Fibroblast of skin of back (primary cell): ENCODE results near the gene ADARB2.

Source experiments
- DNase-seq: peaks from one replicate; pipeline ENCODE4 v3.0.0-alpha.2; 2013

The ADARB2 gene

DNA sequence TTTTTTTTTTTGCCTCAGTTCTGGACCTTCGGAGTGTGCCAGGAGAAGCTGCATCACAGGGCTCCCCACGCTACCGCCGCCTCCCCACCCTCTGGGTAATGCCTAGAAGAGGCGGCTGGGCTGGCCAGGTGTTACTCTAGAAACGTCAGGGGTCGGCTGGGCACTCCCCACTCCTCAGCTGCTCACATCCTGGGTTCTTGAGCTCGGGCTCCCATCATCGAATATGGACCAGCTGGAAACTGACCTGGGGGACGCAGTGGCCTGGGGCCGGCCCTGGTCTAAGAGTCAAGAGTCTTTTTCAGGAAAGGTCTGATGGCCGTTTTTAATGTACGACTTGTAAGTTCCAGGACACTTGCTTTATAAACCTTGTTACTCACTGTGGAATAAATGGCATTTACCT lies 354.6 kb downstream of the ADARB2 start:
- DNase-seq, result no peak

DNA sequence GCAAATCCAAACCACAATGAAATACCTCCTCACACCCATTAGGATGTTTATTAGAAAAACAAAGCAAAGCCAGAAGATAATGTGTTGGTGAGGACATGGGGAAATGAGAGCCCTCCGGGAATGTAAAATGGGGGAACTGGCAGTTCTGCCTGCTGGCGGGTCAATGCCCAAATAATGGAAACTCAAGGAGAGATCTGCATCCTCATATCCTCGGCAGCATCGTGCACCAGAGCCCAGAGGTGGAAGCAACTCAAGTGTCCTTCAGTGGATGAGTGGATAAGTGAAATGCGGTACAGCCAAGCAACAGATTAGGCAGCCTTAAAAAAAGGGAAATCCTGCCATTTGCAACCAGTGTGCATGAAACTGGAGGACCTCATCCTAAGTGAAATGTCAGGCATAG lies 356.0 kb downstream of the ADARB2 start:
- no peak for DNase-seq

DNA sequence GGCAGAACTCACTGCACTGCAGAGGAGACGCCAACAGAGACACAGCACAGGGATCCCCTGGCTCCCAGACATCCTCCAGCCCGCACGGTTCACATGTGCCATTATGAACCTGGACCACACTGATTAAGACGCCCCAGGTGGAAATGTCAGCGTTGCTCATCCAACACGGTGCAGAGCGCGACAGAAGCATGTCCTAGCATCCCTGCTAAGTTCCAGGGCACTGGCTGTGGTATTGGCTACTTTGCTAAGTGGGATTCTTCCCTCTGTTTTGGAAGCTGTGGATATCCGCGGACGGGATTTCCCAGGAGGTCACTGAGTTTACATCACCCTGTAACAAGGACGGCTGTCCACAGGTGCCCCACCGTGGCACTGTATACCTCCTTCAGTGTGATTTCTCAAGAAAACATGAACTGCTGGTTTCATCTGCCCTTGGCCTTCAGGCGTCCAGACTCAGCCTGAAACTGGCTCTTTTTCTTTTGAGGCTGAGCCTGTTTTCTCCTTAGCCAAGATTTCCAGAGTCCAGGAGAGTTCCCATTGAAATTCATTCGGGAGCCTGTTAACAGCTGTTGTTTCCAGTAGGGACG lies 357.1 kb downstream of the ADARB2 start:
- no peak for DNase-seq

DNA sequence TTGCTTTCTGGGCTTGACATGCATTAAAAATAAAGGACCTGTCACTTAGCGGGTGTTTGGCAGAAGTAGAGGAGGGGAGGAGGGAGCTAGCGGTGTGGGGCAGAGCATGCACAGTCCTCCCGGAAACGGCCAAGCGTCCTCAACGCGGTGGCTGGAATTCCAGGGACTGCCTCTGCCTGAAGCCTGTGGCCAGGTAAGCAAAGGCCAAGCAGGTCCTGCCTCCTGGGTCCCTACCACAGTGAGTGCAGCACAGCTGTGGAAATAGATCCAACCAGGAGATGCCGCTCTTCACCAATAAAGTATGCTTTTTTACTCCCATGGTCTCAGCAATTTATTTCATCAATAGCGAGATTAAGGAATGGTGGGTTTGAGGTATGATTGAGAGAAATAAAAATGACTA lies 357.7 kb downstream of the ADARB2 start:
- DNase-seq, result no peak

- no peak for DNase-seq
Observed at GRCh38 chr10:1378473-1378872, 358.9 kb downstream of the ADARB2 start.

GRCh38 chr10:1377740-1378397 lies 359.5 kb downstream of the ADARB2 start:
- no peak for DNase-seq

- DNase-seq, result no peak
Observed at GRCh38 chr10:1377231-1377630, 360.1 kb downstream of the ADARB2 start.

- no peak for DNase-seq
Observed at GRCh38 chr10:1376384-1376945, 360.9 kb downstream of the ADARB2 start.

GRCh38 chr10:1375346-1376170 lies 361.8 kb downstream of the ADARB2 start:
- no peak for DNase-seq

GRCh38 chr10:1374511-1375345 lies 362.6 kb downstream of the ADARB2 start:
- DNase-seq, result no peak

GRCh38 chr10:1373287-1373686 lies 364.0 kb downstream of the ADARB2 start:
- no peak for DNase-seq

DNA sequence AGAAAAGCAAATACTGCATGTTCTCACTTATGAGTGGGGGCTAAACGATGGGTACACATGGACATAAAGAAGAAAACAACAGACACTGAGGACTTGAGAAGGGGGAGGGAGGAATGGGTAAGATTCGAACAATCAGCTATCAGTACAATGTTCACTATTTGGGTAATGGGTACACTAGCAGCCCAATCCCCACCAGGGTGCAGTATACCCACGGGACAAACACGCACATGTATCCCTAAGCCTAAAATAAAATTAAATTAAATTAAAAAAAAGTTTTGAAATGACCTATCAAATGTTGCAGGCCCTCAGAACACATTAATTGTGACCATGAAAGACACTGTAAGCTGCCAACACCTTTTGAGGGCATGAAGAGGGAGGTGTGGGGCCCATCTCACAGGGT lies 365.1 kb downstream of the ADARB2 start:
- DNase-seq, result no peak

- DNase-seq, result no peak
Observed at GRCh38 chr10:1370298-1370697, 367.0 kb downstream of the ADARB2 start.

GRCh38 chr10:1369665-1370064 lies 367.7 kb downstream of the ADARB2 start:
- no peak for DNase-seq

- DNase-seq, result no peak
Observed at GRCh38 chr10:1369197-1369596, 368.1 kb downstream of the ADARB2 start.

GRCh38 chr10:1368842-1369171 lies 368.5 kb downstream of the ADARB2 start:
- DNase-seq, result peak; percentile 34

DNA sequence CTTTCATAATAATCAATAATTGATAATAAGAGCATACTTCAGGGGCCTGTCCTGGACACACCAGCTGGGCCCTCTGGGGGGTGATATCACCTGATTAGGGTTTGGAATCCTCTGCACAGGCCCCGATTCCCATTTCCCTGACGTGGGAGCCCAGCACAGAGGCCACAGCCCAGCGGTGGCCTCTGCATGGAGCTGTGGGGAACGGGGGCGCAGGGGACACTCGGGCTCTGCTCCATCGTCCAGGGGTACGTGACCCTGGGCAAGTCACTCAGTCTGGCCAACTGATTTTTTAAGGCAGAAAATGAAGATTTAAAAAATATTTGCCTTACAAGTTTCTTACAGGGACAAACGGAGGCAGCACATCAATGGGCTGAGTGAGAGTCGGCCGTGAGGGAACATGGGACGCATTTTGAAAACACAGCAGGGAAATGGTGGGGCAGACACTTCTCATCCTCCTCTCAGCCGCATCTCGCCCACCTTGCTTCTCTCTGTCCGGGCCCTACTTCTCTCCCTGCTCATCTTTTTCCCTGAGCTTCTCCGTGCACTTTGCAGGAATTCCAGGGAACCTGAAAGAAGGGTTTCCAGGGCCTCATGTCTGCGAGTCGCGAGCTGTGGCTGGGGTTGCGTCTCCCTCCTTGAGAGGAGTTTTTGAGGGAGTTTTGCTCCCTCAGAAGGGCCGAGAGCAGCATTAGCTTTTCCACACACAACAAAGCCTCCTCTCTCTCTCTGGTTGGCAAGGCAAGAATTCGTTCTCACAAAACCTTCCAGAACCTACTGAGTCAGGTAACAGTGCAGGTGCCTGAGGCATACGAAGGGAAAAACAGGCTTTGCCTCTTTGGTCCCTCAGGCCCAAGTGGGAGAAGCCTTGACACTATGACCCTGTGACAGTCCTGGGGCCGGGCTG lies 369.1 kb downstream of the ADARB2 start:
- DNase-seq, result no peak

- DNase-seq, result no peak
Observed at GRCh38 chr10:1366811-1367425, 370.4 kb downstream of the ADARB2 start.

DNA sequence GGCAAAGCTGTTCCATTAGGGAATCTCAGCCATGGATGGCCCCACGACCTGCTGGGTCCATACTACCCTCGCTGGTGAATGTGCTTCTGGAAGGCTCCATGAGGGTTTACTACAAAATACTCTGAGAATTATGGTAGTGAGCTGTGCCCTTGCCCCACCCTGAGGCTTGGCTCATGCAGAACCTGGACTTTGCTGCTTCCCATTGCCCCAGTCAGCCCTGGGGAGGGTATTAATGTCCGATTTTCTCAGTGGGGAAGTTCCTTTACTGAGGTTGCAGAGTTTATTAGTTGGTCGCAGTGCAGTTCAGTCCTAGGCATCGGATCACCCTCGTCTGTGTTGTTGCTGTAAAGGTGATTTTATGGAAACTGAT lies 371.0 kb downstream of the ADARB2 start:
- no peak for DNase-seq

DNA sequence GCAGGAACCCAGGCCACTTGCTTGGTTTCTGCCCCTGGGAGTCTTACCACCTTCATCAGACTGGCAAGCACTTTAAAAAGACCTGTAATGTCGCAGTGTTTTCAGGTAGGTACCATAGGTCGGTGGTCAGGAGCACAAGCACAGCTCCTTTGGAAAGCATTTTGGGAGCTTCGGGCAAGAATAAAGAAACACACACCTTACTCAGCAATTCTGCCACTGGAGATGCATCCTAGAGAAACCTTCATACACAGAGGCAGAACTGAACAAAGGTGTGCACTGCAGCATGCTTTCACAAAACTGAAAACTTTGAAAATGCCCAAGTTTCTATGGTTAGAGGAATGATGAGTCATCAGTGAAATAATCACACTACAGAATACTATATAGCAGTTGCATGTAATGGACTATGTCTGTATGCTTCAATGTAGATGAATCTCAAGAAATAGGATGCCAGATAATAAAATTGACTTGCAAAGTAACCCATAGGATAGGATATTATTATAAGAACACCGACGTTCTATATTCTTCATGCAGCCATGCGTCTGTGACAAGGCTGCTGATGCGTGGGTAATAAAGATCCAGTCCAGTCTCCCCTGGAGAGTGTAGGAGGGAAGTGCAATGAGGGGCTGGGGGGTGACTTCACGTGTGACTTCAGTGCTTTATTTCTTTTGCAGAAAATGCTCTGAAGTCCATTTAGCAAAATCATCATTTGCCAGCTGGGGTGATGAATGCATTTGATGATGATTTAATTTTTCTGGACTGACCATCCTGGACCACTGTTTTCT lies 371.6 kb downstream of the ADARB2 start:
- no peak for DNase-seq
